Uterus (tissue), 4 donors: Measurements from ENCODE around the gene CYP2E1. TPM values are rescaled to one million over a fixed set of nuclear protein-coding genes. Genes with fewer than 3 reads are reported as not detected.

ENCODE experiments used
- total RNA-seq, 4 donors: library from RNA; depleted of rRNA in 3 of 4; stranded (reverse); fragments of >200 nt in 3 of 4; gene quantifications; one replicate each; pipeline versions ENCODE4 v1.1.0 to v1.2.4, GENCODE V29; 2014 to 2023
- donor health status: DM: yes; HTN: yes; CAD: no.

CYP2E1 gene
- total RNA-seq, 4 donors from 2014 or later, result 0.29 to 6.9 (median 1.1) TPM

Other genes starting within 250 kb of the CYP2E1 start
- gene TUBGCP2, start 218.5 kb upstream of the CYP2E1 start, total RNA-seq, result 10 to 100 TPM; 26.8 to 61.9 (median 44.4) TPM
- 10 to 100 TPM; 23.1 to 45.5 (median 30.0) TPM for gene ZNF511, start 218.4 kb upstream of the CYP2E1 start, total RNA-seq
- under 1 TPM in 1 of 4 donors, not detected in 3; 0.69 TPM for gene CALY, start 190.5 kb upstream of the CYP2E1 start, total RNA-seq
- gene PRAP1, start 180.0 kb upstream of the CYP2E1 start, total RNA-seq, result not detected
- gene FUOM, start 169.3 kb upstream of the CYP2E1 start, total RNA-seq, result 10 to 100 TPM in 1 of 4 donors, 1 to 10 TPM in 2, not detected in 1; 2.6 to 13.8 (median 2.9) TPM
- 10 to 100 TPM; 28.2 to 48.8 (median 45.1) TPM for gene ECHS1, start 154.0 kb upstream of the CYP2E1 start, total RNA-seq
- 1 to 10 TPM; 2.0 to 9.3 (median 6.7) TPM for gene PAOX, start 148.1 kb upstream of the CYP2E1 start, total RNA-seq
- gene MTG1, start 133.2 kb upstream of the CYP2E1 start, total RNA-seq, result 10 to 100 TPM; 14.6 to 50.1 (median 32.6) TPM
- gene SPRN, start 102.7 kb upstream of the CYP2E1 start, total RNA-seq, result under 1 TPM in 1 of 4 donors, not detected in 3; 0.62 TPM
- gene SCART1, start 73.4 kb upstream of the CYP2E1 start, total RNA-seq, result 1 to 10 TPM; 1.8 to 9.5 (median 6.1) TPM
- gene SYCE1, start 38.2 kb downstream of the CYP2E1 start, total RNA-seq, result 1 to 10 TPM in 1 of 4 donors, not detected in 3; 1.0 TPM
- not detected for gene FRG2B, start 99.4 kb downstream of the CYP2E1 start, total RNA-seq